ENCODE data around the gene MICU1. TPM values are rescaled to one million over a fixed set of nuclear protein-coding genes. Genes with fewer than 3 reads are reported as not detected.

The MICU1 gene
- total and polyA plus RNA-seq, 10 of the 15 experiments (the other 5 are each of a cell fraction or from before 2014, with no cell fraction given), result 18.2 to 36.4 (median 22.2) TPM

GRCh38 chr10:72334825-72335393, 291.0 kb downstream of the MICU1 start (continued):
- TF ChIP-seq TCF3 (IDR thresholded peaks at IDR 0.05; ENCODE audit: borderline replicate concordance, insufficient read depth, low read depth, low read length) (peak; percentile 93), ZNF687 (IDR thresholded peaks at IDR 0.05) (peak; percentile 90), BCLAF1 (IDR thresholded peaks at IDR 0.05) (no peak), REST (IDR thresholded peaks at IDR 0.05; ENCODE audit: low read depth, low read length) (peak; percentile 38; the same call in 1 of the 2 replicates), BMI1 (IDR thresholded peaks at IDR 0.05; ENCODE audit: borderline replicate concordance) (0 out of 2 replicates have a peak, but pooled peaks have one; percentile 48), SIX5 (IDR thresholded peaks at IDR 0.05; ENCODE audit: low read depth, low read length, severe bottlenecking) (no peak), MXI1 (IDR thresholded peaks at IDR 0.05; ENCODE audit: low read depth, low read length) (0 out of 2 replicates have a peak, but pooled peaks have one; percentile 40), CBX3 (IDR thresholded peaks at IDR 0.05; ENCODE audit: borderline replicate concordance, low read depth) (no peak), E2F8 (IDR thresholded peaks at IDR 0.05; ENCODE audit: low read depth, partially characterized antibody) (no peak), MTA3 (IDR thresholded peaks at IDR 0.05; ENCODE audit: borderline replicate concordance, low read length) (no peak), IKZF2 (IDR thresholded peaks at IDR 0.05) (peak; percentile 99), GATAD2B (conservative IDR thresholded peaks at IDR 0.05; ENCODE audit: low read depth) (peak; percentile 97), SREBF1 (IDR thresholded peaks at IDR 0.05; ENCODE audit: low read length) (no peak; the same call in 1 of the 2 replicates), ATF7 (IDR thresholded peaks at IDR 0.05; ENCODE audit: low read depth) (peak; percentile 86), POU2F2 (IDR thresholded peaks at IDR 0.05; ENCODE audit: borderline replicate concordance, low read depth, low read length) (peak; percentile 80; the same call in 2 of the 3 replicates)

All from GM12878 (cell line).